Mononuclear cell (primary cell): Measurements from ENCODE around the gene KCNJ2. TPM values are rescaled to one million over a fixed set of nuclear protein-coding genes. Genes with fewer than 3 reads are reported as not detected.

Experiments used
- H3K27me3 ChIP-seq: 2 replicates; pipeline ENCODE4 v1.6.0; 2011; ENCODE audit warnings: low read length, control low read depth; ENCODE audit not compliant: insufficient read depth
- H3K4me1 ChIP-seq: 2 replicates; pipeline ENCODE4 v1.5.1; 2011; ENCODE audit warnings: mild to moderate bottlenecking, low read length, control low read depth; ENCODE audit not compliant: insufficient read depth
- H3K4me3 ChIP-seq: 2 replicates; pipeline ENCODE4 v1.5.1; 2011; ENCODE audit warnings: mild to moderate bottlenecking, low read length, moderate library complexity
- H3K9me3 ChIP-seq: 2 replicates; pipeline ENCODE4 v1.5.1; 2011; ENCODE audit warnings: low read depth, mild to moderate bottlenecking, control low read depth, low read length
- total RNA-seq: library from RNA; depleted of rRNA; stranded (reverse); fragments of >200 nt; gene quantifications from one replicate; pipeline ENCODE4 v1.2.3, GENCODE V29; 2012

KCNJ2 gene
- total RNA-seq, 1 donor: 4.6 TPM

DNA sequence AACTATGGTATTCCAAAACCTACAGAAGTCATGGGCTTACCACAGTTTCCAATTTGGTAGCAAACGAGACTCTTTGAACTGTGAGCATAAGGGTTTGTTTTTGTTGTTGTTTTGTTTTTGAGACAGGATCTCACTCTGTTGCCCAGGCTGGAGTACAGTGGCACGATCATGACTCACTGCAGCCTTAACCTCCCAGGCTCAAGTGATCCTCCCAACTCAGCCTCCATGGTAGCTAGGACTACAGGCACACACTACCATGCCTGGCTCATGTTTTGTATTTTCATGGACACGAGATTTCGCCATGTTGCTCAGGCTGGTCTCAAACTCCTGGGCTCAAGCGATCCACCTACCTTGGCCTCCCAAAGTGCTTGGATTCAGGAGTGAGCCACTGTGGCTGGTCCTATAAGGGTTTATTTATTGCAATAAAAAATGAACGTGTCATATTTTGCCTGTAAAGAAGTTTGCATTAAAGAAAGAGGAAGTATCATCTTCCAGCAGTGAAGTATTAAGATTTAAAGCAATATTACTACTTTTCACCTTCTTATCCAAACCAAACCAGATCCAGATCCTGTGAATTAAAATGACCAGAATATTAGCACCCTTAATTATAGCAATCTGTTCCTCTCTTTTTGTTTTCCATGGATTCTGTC is 37.2 kb downstream of the KCNJ2 start:
- Histone ChIP-seq H3K4me3 (no peak overlapping the region), H3K4me1 (peaks cover 33% of the 10 kb centered on the region), H3K27me3 (no peaks in the 10 kb centered on the region), H3K9me3 (no peaks in the 10 kb centered on the region)

GRCh38 chr17:70207184-70207583 is 37.9 kb downstream of the KCNJ2 start:
- H3K27me3 ChIP-seq: no peaks in the 10 kb centered on the region
- H3K4me3 ChIP-seq: no peak overlapping the region
- H3K4me1 ChIP-seq: peaks cover 33% of the 10 kb centered on the region
- H3K9me3 ChIP-seq: no peaks in the 10 kb centered on the region

GRCh38 chr17:70208080-70208794 is 38.9 kb downstream of the KCNJ2 start:
- no peaks in the 10 kb centered on the region for H3K9me3 ChIP-seq
- no peak overlapping the region for H3K4me3 ChIP-seq
- peaks cover 25% of the 10 kb centered on the region for H3K4me1 ChIP-seq
- no peaks in the 10 kb centered on the region for H3K27me3 ChIP-seq

DNA sequence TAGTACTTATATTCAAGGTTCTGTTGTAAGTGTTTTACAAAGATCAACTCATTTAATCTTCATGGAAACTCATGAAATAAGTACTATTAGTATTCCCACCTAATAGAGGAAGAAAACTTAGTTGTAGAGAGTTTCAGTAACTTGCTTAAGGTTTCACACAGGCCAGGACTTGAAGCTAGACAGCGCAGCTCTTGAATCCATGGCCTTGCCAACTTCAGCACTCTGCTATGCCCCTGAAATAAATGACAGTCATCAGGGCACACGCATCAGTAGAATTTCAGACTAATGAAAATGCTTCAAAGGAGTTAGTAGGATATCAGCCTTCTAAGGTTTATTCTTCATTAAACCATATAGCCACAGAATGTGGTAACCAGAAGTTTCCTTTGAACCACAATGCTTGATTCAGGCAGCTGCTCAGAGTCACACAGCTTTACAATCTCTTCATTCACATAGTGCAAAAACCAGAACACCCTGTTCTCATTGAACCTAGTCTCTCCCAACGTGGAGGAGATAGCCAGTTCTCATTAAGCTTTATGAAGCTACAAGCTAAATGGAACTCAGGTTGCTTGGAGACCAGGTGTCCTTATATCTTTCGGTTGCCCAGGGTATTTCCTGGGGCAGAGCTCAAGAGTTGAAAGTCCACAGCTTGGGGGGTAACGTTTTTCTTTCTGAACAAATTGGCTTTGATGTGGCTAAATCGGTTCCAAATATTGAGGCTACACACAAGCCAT is 39.7 kb downstream of the KCNJ2 start:
- no peaks in the 10 kb centered on the region for H3K27me3 ChIP-seq
- H3K9me3 ChIP-seq: no peaks in the 10 kb centered on the region
- peaks cover 25% of the 10 kb centered on the region for H3K4me1 ChIP-seq
- H3K4me3 ChIP-seq: no peak overlapping the region

DNA sequence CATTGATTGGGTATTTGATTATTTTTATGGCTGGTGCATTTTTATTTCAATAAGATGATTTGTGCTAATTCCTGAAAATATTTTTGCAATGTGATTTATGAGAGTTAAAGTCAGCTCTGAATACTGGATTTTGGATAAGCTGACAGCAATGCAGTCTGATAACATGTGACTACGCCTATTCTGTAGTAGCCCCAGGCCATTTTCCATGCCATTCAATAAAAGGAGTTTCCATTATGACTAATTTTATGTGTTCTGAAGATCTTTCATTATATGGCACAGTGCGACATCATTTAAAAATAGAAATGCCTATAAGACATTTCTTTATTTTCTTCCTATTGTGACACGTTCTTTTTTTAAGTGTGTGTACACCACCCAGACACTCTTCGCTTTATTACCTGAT is 46.3 kb downstream of the KCNJ2 start:
- H3K9me3 ChIP-seq: no peaks in the 10 kb centered on the region
- no peaks in the 10 kb centered on the region for H3K4me1 ChIP-seq
- H3K27me3 ChIP-seq: no peaks in the 10 kb centered on the region

GRCh38 chr17:70217571-70217970 is 48.2 kb downstream of the KCNJ2 start:
- Histone ChIP-seq H3K4me1 (no peaks in the 10 kb centered on the region), H3K4me3 (no peak overlapping the region), H3K9me3 (no peaks in the 10 kb centered on the region), H3K27me3 (no peaks in the 10 kb centered on the region)

More for the DNA sequence above, 46.3 kb downstream of the KCNJ2 start:
- no peak overlapping the region for H3K4me3 ChIP-seq

- Histone ChIP-seq H3K9me3 (no peaks in the 10 kb centered on the region), H3K4me1 (no peaks in the 10 kb centered on the region), H3K27me3 (no peaks in the 10 kb centered on the region), H3K4me3 (no peak overlapping the region)
These were observed 55.9 kb downstream of the KCNJ2 start for GRCh38 chr17:70225276-70225675.

Other genes starting within 250 kb of the KCNJ2 start
- under 0.01 TPM for gene KCNJ16, start 94.3 kb upstream of the KCNJ2 start, total RNA-seq